ENCODE data around the gene PLIN4.

PLIN4 gene

GRCh38 chr19:4505570-4506448 is 12.5 kb downstream of the PLIN4 start:
- DNase-seq, result no peak

GRCh38 chr19:4504891-4505569 is 13.3 kb downstream of the PLIN4 start:
- DNase-seq, result no peak

- no peak for DNase-seq
These were observed 14.0 kb downstream of the PLIN4 start for GRCh38 chr19:4504297-4504701.

GRCh38 chr19:4503825-4504170 is 14.5 kb downstream of the PLIN4 start:
- no peak for DNase-seq

GRCh38 chr19:4503132-4503824 is 15.0 kb downstream of the PLIN4 start:
- no peak for DNase-seq

GRCh38 chr19:4502282-4503131 is 15.8 kb downstream of the PLIN4 start:
- no peak for DNase-seq

GRCh38 chr19:4501691-4502090 is 16.6 kb downstream of the PLIN4 start:
- DNase-seq, result no peak

GRCh38 chr19:4500841-4501591 is 17.3 kb downstream of the PLIN4 start:
- DNase-seq, result no peak

GRCh38 chr19:4499855-4500254 is 18.4 kb downstream of the PLIN4 start:
- no peak for DNase-seq

GRCh38 chr19:4499318-4499717 is 19.0 kb downstream of the PLIN4 start:
- DNase-seq, result no peak

- DNase-seq, result no peak
These were observed 19.6 kb downstream of the PLIN4 start for GRCh38 chr19:4498694-4499093.

- no peak for DNase-seq
These were observed 20.4 kb downstream of the PLIN4 start for GRCh38 chr19:4497770-4498389.

- no peak for DNase-seq
These were observed 22.0 kb downstream of the PLIN4 start for GRCh38 chr19:4496304-4496703.

- no peak for DNase-seq
These were observed 22.8 kb downstream of the PLIN4 start for GRCh38 chr19:4495471-4495870.

- DNase-seq, result no peak
These were observed 23.6 kb downstream of the PLIN4 start for GRCh38 chr19:4494691-4495064.

GRCh38 chr19:4493929-4494690 is 24.2 kb downstream of the PLIN4 start:
- DNase-seq, result no peak

GRCh38 chr19:4493104-4493928 is 25.0 kb downstream of the PLIN4 start:
- DNase-seq, result no peak

GRCh38 chr19:4492337-4493103 is 25.8 kb downstream of the PLIN4 start:
- no peak for DNase-seq

- no peak for DNase-seq
These were observed 26.8 kb downstream of the PLIN4 start for GRCh38 chr19:4491446-4491845.
